Renal pelvis (tissue), 4 donors: ENCODE results near the gene SLC10A7. TPM values are rescaled to one million over a fixed set of nuclear protein-coding genes. Genes with fewer than 3 reads are reported as not detected.

ENCODE experiments used
- DNase-seq: peaks from one replicate; pipeline ENCODE4 v3.0.0-alpha.2; 2013
- polyA plus RNA-seq, 3 donors: library from polyadenylated mRNA; unstranded; fragments of 120-200 nt; gene quantifications; one replicate each; pipeline ENCODE4 v1.2.1, GENCODE V29; 2013; ENCODE audit not compliant: insufficient read length in 3 of 3

The SLC10A7 gene
- polyA plus RNA-seq, 3 donors = 13.3 to 16.4 (median 14.0) TPM

GRCh38 chr4:146265950-146266490, 255.7 kb downstream of the SLC10A7 start:
- DNase-seq = no peak

DNA sequence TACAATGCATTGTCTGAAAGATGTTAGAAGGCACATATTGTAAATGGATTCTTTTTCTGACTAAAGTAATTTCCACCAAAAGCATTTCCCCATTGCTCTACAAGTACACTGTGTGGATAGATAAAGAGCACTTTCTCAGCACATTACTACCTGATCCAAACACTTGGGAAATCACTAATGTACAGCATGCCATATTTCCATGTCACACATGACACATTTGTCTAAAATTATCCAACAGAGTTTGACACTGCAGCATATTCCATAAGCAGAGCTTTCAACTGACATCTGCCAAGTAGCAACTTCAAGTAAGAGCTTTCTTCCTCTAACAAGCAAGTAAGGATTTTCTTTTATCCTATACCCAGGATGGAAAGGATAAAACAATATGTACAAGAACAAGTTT, 257.9 kb downstream of the SLC10A7 start:
- DNase-seq = no peak

DNA sequence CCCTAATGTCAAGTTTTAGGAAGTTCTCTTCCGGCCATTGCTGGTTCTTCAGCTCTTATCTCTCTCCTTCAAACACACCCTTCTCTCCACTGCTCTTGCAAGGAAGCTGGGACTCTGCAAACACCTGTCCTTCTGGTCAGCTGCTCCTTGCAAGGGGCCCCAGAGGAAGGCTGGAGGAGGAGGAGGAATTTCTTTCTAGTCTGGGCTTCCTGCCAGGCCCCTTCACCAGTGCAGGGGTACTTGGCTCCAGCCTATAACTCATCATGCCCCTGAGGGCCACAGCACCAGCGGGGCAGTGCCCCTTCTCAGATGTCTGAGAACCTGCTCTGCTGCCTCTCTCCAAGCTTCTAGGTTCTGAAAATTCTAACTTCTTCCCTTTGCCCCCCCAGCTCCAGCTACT, 260.7 kb downstream of the SLC10A7 start:
- DNase-seq = no peak

GRCh38 chr4:146260521-146260920, 261.2 kb downstream of the SLC10A7 start:
- DNase-seq = no peak

DNA sequence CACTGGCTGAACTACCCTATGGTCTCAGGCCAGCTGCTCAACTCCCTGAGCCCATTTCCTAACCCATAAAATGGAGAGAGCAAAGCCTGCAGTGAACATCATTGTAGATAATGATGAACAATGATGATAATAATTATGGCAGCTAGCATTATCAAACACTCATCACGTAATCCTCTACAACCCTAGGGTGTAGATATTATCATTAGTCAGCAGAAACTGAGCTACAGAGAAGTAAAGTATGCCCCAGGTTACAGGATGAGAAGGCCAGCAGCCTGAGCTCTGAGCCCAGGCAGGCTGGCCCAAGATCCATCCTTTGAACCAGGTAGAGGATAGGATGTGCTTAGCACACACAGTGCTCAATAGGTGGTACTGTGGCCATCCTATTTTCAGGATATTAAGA, 264.2 kb downstream of the SLC10A7 start:
- DNase-seq = no peak

GRCh38 chr4:146256328-146256727, 265.4 kb downstream of the SLC10A7 start:
- DNase-seq = no peak

DNA sequence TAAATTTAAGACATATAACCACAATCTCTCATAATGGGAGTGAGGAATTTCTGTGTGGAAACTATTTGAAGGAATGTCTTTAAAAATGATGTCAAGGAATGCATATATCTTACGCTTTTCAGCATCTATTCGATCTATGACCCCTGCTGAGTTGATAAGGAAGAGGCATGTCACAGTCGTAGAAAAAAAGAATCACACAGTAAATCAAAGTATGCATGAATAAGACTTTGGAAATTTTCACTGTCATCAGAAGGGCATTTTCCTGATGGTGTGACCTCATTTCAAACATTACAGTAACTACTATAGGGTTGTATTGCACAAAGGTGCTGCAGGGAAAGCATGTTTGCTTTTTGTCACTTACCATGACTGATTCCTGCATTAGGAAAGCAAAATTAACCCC, 265.9 kb downstream of the SLC10A7 start:
- DNase-seq = no peak

- no peak for DNase-seq
Measured at GRCh38 chr4:146255463-146255862, 266.3 kb downstream of the SLC10A7 start.

DNA sequence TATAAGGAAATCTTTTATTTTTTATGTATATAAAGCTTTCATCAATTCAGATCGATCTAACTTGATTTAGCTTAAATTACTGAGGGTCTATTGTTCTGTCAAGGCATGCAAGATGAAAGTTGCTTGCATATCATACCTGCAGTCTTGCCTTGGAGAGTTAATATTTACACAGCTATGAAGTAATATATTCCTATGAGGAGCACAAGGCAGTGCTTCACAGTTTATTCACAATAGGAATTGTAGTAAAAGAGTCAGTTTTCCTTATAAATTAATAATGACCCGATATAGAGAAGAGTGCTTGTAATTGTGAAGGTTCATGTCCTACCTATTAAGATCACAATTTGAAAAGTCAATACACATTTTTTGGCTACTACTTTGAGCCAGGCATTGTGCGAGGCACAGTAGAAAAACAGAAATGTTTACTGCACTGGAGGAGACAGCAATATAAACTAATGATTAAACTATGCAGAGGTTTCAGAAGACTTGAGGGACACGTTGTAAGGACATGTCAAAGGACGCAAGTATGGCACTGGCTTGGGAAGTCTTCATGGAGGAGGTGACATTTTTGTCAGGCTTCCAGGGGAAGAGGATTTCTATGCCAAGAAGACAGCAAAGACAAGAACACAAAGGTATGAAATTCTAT, 268.6 kb downstream of the SLC10A7 start:
- DNase-seq = no peak

DNA sequence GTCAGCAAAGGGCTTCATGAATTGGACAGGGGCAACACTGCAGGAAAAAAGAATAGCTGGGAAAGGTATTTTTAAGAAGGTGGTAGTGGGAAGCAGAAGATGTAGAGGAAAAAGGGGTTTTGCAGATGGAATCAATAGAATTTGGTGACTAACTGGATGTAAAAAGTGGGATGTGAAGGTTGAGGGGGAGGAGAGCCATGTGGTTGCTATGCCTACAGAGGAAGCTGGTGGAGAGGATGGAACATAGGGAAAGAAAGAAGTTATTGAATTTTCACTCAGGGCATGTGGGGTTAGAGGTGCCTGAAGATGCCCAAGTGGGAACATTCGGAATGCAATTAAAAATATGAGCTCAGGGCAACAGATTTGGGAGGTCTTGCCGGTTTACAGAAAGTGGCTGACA, 274.4 kb downstream of the SLC10A7 start:
- no peak for DNase-seq

GRCh38 chr4:146246381-146246780, 275.4 kb downstream of the SLC10A7 start:
- no peak for DNase-seq

DNA sequence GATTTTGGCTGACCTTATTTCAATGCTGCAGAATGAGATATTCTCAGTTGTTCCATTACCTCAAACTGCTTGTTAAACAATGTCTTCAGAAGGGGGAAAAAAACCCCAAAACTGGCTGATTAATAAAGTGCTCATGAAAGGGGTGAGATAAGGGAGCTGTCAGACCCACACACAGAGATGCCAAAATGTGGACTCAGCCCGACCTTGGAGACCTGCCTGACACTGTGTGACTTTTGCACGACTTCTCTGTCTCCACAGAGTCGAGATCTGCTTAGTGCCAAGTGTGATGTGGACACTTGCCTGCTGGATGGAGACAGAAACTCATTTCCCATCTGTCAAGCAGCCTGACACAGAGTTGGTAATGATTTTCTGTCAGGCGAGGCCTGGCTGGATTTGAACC, 275.9 kb downstream of the SLC10A7 start:
- DNase-seq = no peak

GRCh38 chr4:146245246-146245645, 276.5 kb downstream of the SLC10A7 start:
- no peak for DNase-seq

DNA sequence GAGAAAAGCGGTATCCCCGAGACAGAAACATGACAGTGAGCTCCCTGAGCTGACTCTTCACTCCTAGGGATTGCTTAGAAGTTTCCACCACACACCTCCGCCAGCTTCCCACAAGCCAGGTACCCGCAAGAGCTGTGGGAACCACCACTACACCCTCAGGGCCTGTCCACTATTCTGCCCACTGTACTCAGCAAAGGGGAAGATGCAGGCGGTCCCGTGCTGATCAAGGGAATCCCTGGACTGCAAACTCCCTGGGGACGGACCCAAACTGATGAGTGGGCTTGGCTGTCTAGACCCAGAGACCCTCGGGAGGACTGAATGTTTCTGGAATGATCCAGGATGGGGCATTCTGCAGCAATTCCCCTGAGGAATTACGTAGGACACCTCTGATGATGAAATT, 277.2 kb downstream of the SLC10A7 start:
- no peak for DNase-seq

DNA sequence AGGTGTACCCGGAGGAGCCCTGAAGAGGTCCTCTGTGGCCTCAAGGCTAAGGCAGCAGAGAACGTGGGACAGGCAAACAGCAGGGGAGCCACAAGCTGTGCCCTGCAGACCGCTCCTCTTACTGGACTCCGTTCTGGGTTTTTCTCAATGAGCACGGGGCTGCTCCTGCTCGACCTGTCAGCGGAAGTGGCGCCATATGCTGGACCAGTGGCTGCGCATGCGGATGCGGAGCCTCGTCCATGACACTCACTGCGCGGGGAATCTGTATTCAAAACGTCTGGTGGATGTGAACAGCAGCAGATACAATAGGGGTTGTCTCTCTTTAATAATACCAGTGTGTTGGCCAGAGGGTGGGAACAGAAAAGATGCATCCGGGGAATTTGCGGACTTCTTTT, 277.9 kb downstream of the SLC10A7 start:
- no peak for DNase-seq

DNA sequence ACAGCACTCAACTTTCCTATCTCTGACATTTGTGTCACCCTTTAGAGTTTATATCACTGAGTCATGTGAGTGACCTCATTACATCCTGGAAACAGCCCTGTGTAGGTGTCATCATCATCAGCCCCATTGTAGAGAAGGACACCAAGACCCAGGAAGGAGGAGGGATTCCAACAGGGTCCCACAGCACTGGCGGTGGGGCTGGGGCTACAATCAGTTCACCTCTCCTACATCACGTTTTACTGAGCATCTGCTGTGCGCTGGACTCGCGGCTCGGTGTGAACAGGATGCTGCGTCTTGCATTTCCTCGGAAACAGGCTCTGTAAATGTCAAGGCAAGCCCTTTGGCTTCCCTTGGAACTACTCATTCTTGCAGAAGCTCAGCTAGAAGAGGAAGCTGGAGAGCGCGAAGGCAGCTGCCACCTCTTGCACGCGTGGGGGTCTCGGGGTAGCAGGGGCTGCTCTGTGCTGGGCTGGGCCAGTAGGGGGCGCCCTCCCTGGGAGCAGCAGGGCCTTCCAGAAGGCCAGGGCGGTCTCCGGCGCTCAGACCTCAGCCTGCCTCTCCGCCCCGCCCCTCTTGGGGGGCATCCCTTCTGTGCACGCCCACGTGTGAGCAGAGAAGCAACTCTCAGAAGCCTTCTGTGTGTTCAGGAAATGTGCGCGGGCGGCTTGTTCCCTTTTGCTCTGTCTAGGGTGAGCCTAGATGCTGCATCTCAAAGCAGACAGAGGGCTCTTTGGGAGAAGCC, 278.4 kb downstream of the SLC10A7 start:
- DNase-seq = no peak

DNA sequence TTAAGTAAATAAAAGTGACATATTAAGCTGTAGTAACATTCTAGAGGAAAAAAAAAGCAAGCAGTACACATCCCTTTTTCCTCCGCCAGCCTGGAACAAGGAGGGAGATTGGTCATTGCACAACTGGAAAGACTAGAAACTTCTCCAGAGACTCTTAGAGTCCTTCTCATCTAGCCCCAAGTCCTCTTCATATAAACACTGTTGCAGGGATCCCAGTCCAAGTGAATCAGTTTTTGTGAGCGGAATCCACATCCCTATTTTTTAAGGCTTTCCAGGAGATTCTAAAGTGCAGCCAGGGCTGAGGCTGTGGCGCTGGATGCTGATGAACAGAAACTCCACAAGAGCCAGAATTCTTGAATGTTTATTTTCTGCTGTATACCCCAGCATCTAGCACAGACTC, 283.6 kb downstream of the SLC10A7 start:
- DNase-seq = no peak

DNA sequence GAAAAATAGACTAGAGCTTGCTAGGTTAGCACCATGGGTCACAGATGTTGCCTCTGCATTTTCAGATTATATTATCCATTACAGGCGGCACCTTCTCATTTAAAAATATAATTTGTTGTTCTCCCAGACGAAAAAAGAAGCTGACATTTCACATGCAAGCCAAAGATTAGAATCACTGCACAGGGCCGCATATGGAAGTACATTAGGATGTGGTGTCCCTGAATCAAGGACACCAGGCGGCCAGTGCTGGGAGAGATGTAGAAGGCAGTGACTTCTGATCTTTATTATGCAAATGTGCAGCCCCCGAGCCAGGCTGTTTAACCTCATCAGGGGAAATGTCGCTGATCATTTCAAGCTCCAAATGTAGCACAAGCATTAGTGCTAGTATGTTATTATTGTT, 284.6 kb downstream of the SLC10A7 start:
- no peak for DNase-seq

DNA sequence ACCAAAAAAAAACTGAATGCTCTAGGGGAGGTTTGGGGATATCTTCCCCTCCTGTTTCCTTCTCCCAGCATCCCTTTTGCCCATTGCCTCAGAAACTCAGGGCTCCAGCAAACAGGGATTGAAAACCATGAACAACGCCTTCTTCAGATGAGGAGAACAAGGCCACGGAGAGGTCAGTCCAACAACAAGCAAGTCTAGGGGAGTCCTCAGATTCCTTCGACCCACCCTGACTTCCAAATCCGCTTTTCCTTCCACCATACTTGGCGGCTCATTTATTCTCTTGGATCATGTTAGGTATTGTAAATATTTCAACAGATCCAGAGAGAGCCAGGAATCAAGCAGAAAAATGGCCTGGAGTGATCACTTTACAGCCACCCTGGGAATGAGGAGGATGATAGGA, 285.5 kb downstream of the SLC10A7 start:
- no peak for DNase-seq

- DNase-seq = no peak
Measured at GRCh38 chr4:146235654-146236177, 286.0 kb downstream of the SLC10A7 start.

DNA sequence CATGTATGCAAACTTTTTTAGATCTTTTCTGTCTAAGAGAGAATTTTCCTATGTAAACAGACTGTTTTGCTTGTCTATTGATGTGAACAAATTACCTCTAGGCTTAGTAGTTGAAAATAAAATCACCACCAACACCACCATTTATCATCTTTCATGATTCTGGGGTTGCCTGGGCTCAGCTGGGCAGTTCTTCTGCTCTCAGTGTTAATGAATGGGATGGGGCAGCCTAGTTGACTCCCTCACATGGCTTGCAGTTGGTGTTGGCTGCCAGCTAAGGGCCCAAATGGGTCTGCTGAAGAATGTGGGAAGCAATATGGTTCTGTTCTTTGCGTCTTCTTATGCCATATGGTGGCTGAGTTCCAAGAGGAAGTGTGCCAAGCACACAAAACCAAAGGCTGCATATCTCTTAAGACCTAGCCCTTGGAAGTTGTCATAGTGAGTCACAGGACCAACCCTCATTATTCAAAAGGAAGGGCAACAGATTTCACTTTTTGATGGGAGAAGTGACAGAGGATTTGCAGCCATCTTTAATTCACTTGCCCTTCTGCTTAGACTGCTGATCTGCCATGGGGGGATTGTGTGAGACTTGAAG, 289.5 kb downstream of the SLC10A7 start:
- DNase-seq = no peak

- no peak for DNase-seq
Measured at GRCh38 chr4:146229406-146229805, 292.3 kb downstream of the SLC10A7 start.
